OCI-LY1 (cell line): ENCODE results near the gene CTRL.

Source experiments
- H2AFZ ChIP-seq: fragments of 200-600 bp; sonication (generic), shearing (Covaris generic); 2 replicates; pipeline ENCODE4 v1.6.0; 2014; ENCODE audit warnings: antibody characterized with exemption, mild to moderate bottlenecking, low read length
- H3F3A ChIP-seq: fragments of 200-600 bp; sonication (generic), shearing (Covaris generic); 2 replicates; pipeline ENCODE4 v1.6.0; 2014; ENCODE audit warnings: mild to moderate bottlenecking, antibody characterized with exemption, low read length, moderate library complexity; ENCODE audit not compliant: insufficient read depth
- H3K27ac ChIP-seq: fragments of 200-600 bp; sonication (generic); 2 replicates; pipeline ENCODE4 v1.5.1; 2014; ENCODE audit warnings: low read length, mixed run types, mild to moderate bottlenecking, low read depth; ENCODE audit not compliant: poor library complexity, severe bottlenecking
- H3K27me3 ChIP-seq: fragments of 200-600 bp; sonication (generic); 2 replicates; pipeline ENCODE4 v1.6.0; 2014; ENCODE audit warnings: antibody characterized with exemption, mild to moderate bottlenecking, low read length, moderate library complexity; ENCODE audit not compliant: insufficient read depth
- H3K36me3 ChIP-seq: fragments of 200-600 bp; sonication (generic); 2 replicates; pipeline ENCODE4 v1.6.1; 2014; ENCODE audit warnings: mild to moderate bottlenecking, antibody characterized with exemption, low read length, moderate library complexity, mixed read lengths; ENCODE audit not compliant: insufficient read depth
- H3K4me1 ChIP-seq: fragments of 200-600 bp; sonication (generic); 2 replicates; pipeline ENCODE4 v1.5.1; 2014; ENCODE audit warnings: mild to moderate bottlenecking, low read length, moderate library complexity; ENCODE audit not compliant: insufficient read depth, severe bottlenecking
- H3K4me2 ChIP-seq: fragments of 200-600 bp; sonication (generic), shearing (Covaris generic); 2 replicates; pipeline ENCODE4 v1.6.1; 2014; ENCODE audit warnings: low read length
- H3K4me3 ChIP-seq: fragments of 200-600 bp; sonication (generic); 2 replicates; pipeline ENCODE4 v1.5.1; 2014; ENCODE audit warnings: low read length, low read depth, mild to moderate bottlenecking, mixed read lengths; ENCODE audit not compliant: poor library complexity, severe bottlenecking
- H3K79me2 ChIP-seq: fragments of 200-600 bp; shearing (Covaris generic); 2 replicates; pipeline ENCODE4 v1.6.1; 2016; ENCODE audit warnings: mixed run types, low read length, mixed read lengths; ENCODE audit not compliant: insufficient read depth
- H3K9ac ChIP-seq: fragments of 200-600 bp; sonication (generic), shearing (Covaris generic); 2 replicates; pipeline ENCODE4 v1.6.1; 2014; ENCODE audit warnings: mild to moderate bottlenecking, low read length, mixed read lengths
- H3K9me2 ChIP-seq: fragments of 200-600 bp; sonication (generic), shearing (Covaris generic); 2 replicates; pipeline ENCODE4 v1.6.1; 2014; ENCODE audit warnings: low read depth, mild to moderate bottlenecking, low read length, mixed read lengths
- H3K9me3 ChIP-seq: fragments of 200-600 bp; shearing (Covaris generic); 2 replicates; pipeline ENCODE4 v1.6.1; 2014; ENCODE audit warnings: low read length, mixed read lengths
- H4K20me1 ChIP-seq: fragments of 200-600 bp; sonication (generic), shearing (Covaris generic); 2 replicates; pipeline ENCODE4 v1.6.0; 2016; ENCODE audit warnings: mild to moderate bottlenecking, low read length; ENCODE audit not compliant: insufficient read depth
- EZH2 ChIP-seq: fragments of 200-600 bp; sonication (generic), shearing (Covaris generic); IDR thresholded peaks from 2 replicates; pipeline ENCODE4 v1.8.0; 2017; ENCODE audit warnings: borderline replicate concordance, mixed run types, mild to moderate bottlenecking, antibody characterized with exemption, low read length, moderate library complexity, mixed read lengths
- TF ChIP-seq, protein P1 (sequence below): fragments of 200-600 bp; sonication (generic), shearing (Covaris generic); IDR thresholded peaks from 2 replicates; pipeline ENCODE4 v1.5.1; 2017; ENCODE audit warnings: mild to moderate bottlenecking, antibody characterized with exemption, low read length, moderate library complexity, mixed read lengths

The CTRL gene

DNA sequence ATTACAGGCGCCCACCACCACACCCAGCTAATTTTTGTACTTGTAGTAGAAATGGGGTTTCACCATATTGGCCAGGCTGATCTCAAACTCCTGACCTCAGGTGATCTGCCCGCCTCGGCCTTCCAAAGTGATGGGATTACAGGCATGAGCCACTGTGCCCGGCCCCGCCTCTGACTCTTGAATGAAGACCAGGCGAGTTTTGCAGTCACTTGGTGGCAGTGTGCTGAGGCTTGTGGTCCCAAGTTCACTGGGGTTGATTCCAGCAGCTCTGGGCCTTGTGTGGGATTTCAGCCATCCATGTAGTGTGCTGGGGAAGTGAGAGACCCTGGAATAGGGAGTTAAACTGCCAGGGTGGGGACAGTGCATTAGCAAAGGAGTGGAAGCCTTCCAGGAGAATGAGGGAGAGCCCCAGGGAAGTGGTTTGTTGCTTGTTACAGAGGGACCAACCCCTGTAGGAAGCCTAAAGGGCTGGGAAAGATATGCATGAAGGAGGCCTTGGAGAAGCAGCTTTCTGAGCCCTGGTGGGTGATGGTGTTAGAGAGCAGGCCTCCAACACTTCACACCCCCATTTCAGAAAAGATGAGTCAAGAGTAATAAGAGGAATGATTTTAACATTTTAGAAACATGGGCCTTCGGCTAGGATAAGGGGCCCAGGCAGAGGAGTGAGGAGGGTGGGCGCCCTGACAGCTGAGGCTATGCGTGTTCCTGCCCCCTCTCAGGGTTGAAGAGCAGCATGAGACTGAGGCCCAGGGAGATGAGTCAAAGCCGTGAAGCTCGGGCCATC lies 24.1 kb downstream of the CTRL start:
- no peaks in the 10 kb centered on the region for H3K79me2 ChIP-seq
- no peaks in the 10 kb centered on the region for H3K9me2 ChIP-seq
- TF ChIP-seq, protein P1, sequence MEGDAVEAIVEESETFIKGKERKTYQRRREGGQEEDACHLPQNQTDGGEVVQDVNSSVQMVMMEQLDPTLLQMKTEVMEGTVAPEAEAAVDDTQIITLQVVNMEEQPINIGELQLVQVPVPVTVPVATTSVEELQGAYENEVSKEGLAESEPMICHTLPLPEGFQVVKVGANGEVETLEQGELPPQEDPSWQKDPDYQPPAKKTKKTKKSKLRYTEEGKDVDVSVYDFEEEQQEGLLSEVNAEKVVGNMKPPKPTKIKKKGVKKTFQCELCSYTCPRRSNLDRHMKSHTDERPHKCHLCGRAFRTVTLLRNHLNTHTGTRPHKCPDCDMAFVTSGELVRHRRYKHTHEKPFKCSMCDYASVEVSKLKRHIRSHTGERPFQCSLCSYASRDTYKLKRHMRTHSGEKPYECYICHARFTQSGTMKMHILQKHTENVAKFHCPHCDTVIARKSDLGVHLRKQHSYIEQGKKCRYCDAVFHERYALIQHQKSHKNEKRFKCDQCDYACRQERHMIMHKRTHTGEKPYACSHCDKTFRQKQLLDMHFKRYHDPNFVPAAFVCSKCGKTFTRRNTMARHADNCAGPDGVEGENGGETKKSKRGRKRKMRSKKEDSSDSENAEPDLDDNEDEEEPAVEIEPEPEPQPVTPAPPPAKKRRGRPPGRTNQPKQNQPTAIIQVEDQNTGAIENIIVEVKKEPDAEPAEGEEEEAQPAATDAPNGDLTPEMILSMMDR: no peak
- no peak for TF ChIP-seq EZH2
- H3K9ac ChIP-seq: no peak overlapping the region
- no peak overlapping the region for H2AFZ ChIP-seq
- H3K4me2 ChIP-seq: no peak overlapping the region
- H3K27me3 ChIP-seq: no peaks in the 10 kb centered on the region
- H3K4me3 ChIP-seq: no peak overlapping the region
- H3K27ac ChIP-seq: no peak overlapping the region
- H3K4me1 ChIP-seq: no peaks in the 10 kb centered on the region
- H3F3A ChIP-seq: no peaks in the 10 kb centered on the region
- no peaks in the 10 kb centered on the region for H4K20me1 ChIP-seq
- H3K36me3 ChIP-seq: peaks cover 24% of the 10 kb centered on the region
- H3K9me3 ChIP-seq: no peaks in the 10 kb centered on the region

DNA sequence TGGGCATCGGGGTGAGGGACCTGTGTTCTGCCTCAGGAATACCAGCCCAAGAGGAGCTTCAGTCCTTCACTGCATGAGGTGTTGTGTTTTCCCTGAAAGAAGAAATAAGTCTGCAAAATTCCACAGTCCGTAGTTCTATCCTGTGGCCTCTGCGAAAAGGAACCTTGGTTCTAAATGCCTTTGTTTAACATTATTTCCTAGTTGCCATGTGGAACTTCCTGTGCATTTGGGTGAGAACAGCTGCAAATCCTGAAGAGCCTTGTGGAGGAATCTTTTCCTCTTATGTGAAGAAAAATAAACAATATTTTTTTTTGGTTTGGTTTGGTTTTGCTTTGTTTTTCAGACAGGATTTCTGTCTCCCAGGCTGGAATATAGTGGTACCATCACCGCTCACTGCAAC lies 28.8 kb downstream of the CTRL start:
- no peaks in the 10 kb centered on the region for H3K9me2 ChIP-seq
- H3K79me2 ChIP-seq: no peaks in the 10 kb centered on the region
- H3K27me3 ChIP-seq: no peaks in the 10 kb centered on the region
- no peaks in the 10 kb centered on the region for H3K9me3 ChIP-seq
- no peak overlapping the region for H3K9ac ChIP-seq
- H3K36me3 ChIP-seq: peaks cover 6% of the 10 kb centered on the region; the same call in 1 of the 2 replicates
- no peaks in the 10 kb centered on the region for H3F3A ChIP-seq
- no peak overlapping the region for H3K4me3 ChIP-seq
- H2AFZ ChIP-seq: no peak overlapping the region
- TF ChIP-seq, protein P1: no peak
- no peak for TF ChIP-seq EZH2
- no peaks in the 10 kb centered on the region for H3K4me1 ChIP-seq
- H3K4me2 ChIP-seq: no peak overlapping the region
- H4K20me1 ChIP-seq: no peaks in the 10 kb centered on the region
- no peak overlapping the region for H3K27ac ChIP-seq

DNA sequence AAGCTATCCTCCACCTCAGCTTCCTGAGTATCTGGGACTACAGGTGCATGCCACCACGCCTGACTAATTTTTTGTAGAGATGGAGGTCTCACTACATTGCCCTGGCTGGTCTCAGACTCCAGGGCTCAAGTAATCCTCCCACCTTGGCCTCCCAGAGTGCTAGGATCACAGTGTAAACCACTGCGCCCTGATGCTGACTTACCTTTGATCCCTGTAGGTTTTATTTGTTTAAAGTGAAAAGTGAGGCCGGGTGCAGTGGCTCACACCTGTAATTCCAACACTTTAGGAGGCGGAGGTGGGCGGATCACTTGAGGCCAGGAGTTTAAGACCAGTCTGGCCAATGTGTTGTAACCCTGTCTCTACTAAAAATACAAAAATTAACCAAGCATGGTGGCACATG lies 29.9 kb downstream of the CTRL start:
- Histone ChIP-seq H3K79me2 (peaks cover 7% of the 10 kb centered on the region; the same call in 1 of the 2 replicates), H3K4me2 (no peak overlapping the region)
- no peak for TF ChIP-seq EZH2
- TF ChIP-seq, protein P1: no peak

More for the DNA sequence above, 29.9 kb downstream of the CTRL start:
- Histone ChIP-seq H3K9ac (no peak overlapping the region), H3F3A (no peaks in the 10 kb centered on the region), H3K27me3 (no peaks in the 10 kb centered on the region), H3K9me2 (no peaks in the 10 kb centered on the region), H3K4me1 (no peaks in the 10 kb centered on the region), H3K4me3 (no peak overlapping the region), H3K27ac (no peak overlapping the region), H3K9me3 (no peaks in the 10 kb centered on the region), H4K20me1 (no peaks in the 10 kb centered on the region), H3K36me3 (peaks cover 6% of the 10 kb centered on the region; the same call in 1 of the 2 replicates), H2AFZ (no peak overlapping the region)
